Liver (tissue), 3 donors: Measurements from ENCODE around the gene KRT16.
"Not testable (repeated sequence)": the region's sequence is repeated elsewhere in the genome, so short reads cannot be mapped to it uniquely, and the experiment has no call there.

Source experiments
- EGR1 ChIP-seq, 2 donors: IDR thresholded peaks; 2 replicates each; pipeline ENCODE4 v1.6.1; 2016 to 2018; ENCODE audit warnings: antibody characterized with exemption in 2 of 2, low read depth in 2 of 2
- FOXA1 ChIP-seq: IDR thresholded peaks from 2 replicates; pipeline ENCODE4 v1.6.1; 2016; ENCODE audit warnings: antibody characterized with exemption
- GABPA ChIP-seq, 2 donors: IDR thresholded peaks in 1 of 2; conservative IDR thresholded peaks in 1 of 2; 2 replicates each; pipeline ENCODE4 v1.6.1; 2016; ENCODE audit warnings: antibody characterized with exemption in 2 of 2, mild to moderate bottlenecking in 1 of 2, moderate library complexity in 1 of 2
- RAD21 ChIP-seq, 2 donors: IDR thresholded peaks; 2 replicates each; pipeline ENCODE4 v1.6.1; 2016; ENCODE audit warnings: antibody characterized with exemption in 2 of 2, mild to moderate bottlenecking in 2 of 2
- TF ChIP-seq, protein P1 (sequence below): fragments of 150-350 bp; IDR thresholded peaks from 2 replicates; pipeline ENCODE4 v1.5.1; 2017; ENCODE audit warnings: improper control_type of control experiment, low read depth, low read length; ENCODE audit not compliant: missing input control
- donor health status: healthy.
- donor health status: healthy.

DNA sequence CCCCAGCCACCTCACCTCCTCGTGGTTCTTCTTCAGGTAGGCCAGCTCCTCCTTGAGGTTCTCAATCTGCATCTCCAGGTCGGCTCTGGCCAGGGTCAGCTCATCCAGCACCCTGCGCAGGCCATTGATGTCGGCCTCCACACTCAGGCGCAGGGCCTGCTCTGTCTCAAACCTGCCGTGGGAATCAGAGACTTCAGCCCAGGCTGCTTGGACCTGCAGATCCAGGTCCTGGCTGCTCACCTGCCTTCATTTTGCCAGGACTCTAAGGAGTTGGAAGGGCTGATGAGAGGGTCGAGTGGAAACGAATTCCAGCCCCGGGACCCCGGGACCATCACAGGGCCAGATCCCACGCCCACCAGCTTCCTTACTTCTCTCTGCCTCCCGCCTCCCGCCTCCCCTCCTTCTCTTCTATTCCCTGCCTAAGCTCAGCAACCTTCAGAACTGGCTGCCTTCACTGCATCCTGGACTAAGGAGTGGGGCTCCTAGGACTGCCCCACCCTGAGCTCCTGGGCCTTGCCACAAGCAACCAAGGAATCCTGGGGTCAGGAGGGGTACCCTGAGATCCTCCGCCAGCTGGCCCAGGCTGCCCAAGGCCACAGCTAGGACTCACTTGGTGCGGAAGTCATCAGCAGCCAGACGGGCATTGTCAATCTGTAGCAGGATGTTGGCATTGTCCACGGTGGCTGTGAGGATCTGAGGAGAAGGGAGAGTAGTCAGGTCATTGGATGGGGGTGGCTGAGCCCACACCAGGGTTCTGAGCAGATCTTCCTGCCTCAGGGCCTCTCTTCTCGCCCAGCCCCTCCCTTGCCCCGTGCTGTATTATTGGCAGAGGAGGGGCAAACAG, 10.0 kb upstream of the KRT16 start:
- not testable (repeated sequence) for TF ChIP-seq RAD21 (IDR thresholded peaks at IDR 0.05); FOXA1; EGR1 (IDR thresholded peaks at IDR 0.05; ENCODE audit: low read depth in 2 of 2); GABPA (IDR thresholded peaks at IDR 0.05 in 1 of 2, conservative IDR thresholded peaks at IDR 0.05 in 1 of 2)
- TF ChIP-seq, protein P1, sequence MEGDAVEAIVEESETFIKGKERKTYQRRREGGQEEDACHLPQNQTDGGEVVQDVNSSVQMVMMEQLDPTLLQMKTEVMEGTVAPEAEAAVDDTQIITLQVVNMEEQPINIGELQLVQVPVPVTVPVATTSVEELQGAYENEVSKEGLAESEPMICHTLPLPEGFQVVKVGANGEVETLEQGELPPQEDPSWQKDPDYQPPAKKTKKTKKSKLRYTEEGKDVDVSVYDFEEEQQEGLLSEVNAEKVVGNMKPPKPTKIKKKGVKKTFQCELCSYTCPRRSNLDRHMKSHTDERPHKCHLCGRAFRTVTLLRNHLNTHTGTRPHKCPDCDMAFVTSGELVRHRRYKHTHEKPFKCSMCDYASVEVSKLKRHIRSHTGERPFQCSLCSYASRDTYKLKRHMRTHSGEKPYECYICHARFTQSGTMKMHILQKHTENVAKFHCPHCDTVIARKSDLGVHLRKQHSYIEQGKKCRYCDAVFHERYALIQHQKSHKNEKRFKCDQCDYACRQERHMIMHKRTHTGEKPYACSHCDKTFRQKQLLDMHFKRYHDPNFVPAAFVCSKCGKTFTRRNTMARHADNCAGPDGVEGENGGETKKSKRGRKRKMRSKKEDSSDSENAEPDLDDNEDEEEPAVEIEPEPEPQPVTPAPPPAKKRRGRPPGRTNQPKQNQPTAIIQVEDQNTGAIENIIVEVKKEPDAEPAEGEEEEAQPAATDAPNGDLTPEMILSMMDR: not testable (repeated sequence)
